DMS79 treated with DMSO at 0.1 percent for 48 hours (cell line): ENCODE measurements around the gene STEEP1.

Experiments
- DNase-seq: peaks from one replicate; lab custom pipeline; 2025; lab: John Stamatoyannopoulos, UW

The STEEP1 gene

DNA sequence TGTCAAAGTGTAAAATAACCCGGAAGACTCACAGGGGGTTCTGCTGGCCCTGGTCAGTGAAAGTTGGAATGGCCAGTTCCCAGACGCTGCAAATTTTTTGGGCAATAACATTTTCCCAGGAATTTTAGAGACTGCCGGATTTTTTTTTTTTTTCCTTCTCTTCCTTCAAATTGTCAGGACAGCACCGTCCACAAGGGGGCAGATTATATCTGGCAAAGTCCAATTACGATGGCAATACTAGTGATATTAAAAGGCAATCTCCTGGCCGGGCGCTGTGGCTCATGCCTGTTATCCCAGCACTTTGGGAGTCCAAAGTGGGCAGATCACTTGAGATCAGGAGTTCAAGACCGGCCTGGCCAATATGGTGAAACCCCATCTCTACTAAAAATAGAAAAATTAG is 76.5 kb downstream of the STEEP1 start:
- peak; percentile 39 for DNase-seq
